22Rv1 (cell line): ENCODE results near the gene TSKU.

Experiments
- H3K27ac ChIP-seq: fragments of 450-650 bp; 2 replicates; pipeline ENCODE4 v1.5.1; 2017
- CTCF ChIP-seq: fragments of 450-650 bp; IDR thresholded peaks from 2 replicates; pipeline ENCODE4 v1.5.1; 2017; ENCODE audit warnings: mild to moderate bottlenecking
- ZFX ChIP-seq: fragments of 450-650 bp; IDR thresholded peaks from 2 replicates; pipeline ENCODE4 v1.6.1; 2017; ENCODE audit warnings: antibody characterized with exemption, borderline replicate concordance

The TSKU gene

GRCh38 chr11:76837696-76838677, 54.8 kb downstream of the TSKU start:
- TF ChIP-seq ZFX = no peak
- no peak for TF ChIP-seq CTCF

GRCh38 chr11:76838678-76839068, 55.5 kb downstream of the TSKU start:
- 0 out of 2 replicates have a peak overlapping the region, but pooled peaks have one; percentile 4 for H3K27ac ChIP-seq
- 0 out of 2 replicates have a peak, but pooled peaks have one; percentile 8 for TF ChIP-seq CTCF
- TF ChIP-seq ZFX = no peak

More at GRCh38 chr11:76837696-76838677, 54.8 kb downstream of the TSKU start:
- H3K27ac ChIP-seq = 0 out of 2 replicates have a peak overlapping the region, but pooled peaks have one; percentile 46

DNA sequence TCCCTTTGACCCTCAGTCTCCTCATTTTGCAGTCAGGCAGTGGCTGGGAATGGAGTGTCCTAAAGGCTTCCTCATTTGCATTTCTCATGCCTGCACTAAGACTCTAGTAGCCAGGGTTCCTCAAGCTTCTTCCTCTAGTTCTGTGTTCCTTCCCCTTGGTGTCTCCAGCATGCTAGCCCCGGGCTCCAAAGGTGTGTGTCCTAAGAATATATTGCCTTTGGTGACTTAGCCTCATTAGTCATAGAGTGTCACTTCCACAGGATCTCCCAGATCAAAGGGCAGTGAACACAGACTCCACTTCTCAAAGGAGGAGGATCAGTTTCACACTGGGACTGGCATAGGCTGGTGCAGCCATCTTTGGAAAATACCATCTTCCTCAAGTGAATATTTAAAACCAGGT, 56.2 kb downstream of the TSKU start:
- H3K27ac ChIP-seq = 0 out of 2 replicates have a peak overlapping the region, but pooled peaks have one; percentile 4
- TF ChIP-seq ZFX = no peak
- TF ChIP-seq CTCF = no peak

DNA sequence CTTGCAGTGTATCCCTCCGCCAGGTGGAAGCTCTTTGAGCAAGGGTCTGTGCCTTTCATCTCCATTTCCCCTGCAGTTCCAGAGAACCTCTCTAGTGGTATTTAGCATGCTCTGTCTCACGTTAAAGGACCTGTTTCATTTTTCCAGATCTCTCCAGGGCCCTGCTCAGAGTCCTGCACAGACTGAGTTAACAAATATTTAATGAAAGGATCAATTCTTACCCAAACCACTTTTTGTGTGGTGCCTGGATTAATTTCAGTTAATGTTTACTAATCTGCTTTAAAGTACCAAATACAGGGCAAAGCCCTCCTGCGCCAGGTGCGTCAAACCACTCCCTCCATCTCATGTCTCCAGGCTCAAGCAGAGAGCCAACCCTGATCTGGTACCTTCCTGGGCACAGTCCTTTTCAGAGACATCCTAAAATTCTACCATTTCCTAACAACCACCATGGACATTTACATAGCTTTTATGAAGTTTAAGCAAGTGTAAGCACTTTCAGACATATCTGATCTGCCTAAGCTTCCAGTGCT, 58.8 kb downstream of the TSKU start:
- TF ChIP-seq CTCF (no peak), ZFX (no peak)
- H3K27ac ChIP-seq = no peak overlapping the region

DNA sequence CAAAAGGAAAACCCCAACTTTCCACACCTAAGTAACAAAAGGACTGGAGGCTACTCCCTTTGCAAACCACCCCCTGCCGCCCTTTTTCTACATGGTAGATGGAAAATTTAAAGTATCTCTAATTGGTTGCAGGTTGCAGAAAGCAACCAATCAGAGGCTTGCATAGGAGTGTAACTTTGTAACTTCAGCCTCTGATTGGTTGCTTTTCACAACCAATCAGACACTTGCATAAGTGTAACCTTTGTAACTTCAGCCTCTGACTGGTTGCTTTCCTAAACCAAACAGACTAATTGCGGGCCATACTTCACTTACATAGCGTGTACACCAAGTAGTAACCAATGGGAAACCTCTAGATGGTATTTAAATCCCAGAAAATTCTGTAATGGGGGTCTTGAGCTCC, 60.8 kb downstream of the TSKU start:
- H3K27ac ChIP-seq = no peak overlapping the region
- TF ChIP-seq ZFX (no peak), CTCF (no peak)

DNA sequence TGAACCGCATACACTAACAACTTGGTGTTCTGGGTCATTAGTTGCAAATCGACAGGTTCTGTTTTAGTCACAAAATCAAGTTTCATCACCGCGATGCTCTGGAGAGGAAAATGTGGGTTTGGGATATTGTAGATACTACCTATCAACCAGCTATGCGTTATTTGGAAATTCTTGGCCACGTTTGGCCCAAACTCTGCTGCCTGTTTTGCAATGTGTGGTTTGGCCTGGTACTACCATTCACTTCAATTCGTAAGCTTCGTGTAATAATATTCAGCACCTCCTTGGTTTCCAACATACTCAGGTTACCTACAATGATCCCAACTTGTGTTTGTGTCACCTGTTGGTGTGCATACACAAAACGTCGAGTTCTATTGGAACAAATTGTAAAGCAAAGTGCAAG, 61.4 kb downstream of the TSKU start:
- no peak overlapping the region for H3K27ac ChIP-seq
- TF ChIP-seq CTCF (no peak), ZFX (no peak)

DNA sequence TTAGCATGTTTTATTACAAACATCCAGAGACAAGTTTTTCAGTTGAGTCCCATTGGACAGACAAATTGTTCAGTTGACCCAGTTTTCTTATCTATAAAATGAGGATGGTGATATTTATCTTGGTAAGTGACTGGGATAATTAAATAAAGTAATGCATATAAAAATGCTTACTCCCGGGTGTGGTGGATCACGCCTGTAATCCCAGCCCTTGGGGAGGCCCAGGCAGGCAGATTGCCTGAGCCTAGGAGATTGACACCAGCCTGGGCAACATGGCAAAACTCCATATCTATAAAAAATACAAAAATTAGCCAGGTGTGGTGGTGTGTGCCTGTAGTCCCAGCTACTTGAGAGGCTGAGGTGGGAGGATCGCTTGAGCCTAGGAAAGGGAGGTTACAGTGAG, 61.9 kb downstream of the TSKU start:
- TF ChIP-seq ZFX (no peak), CTCF (no peak)
- no peak overlapping the region for H3K27ac ChIP-seq
